Gastroesophageal sphincter (tissue), 3 donors: Measurements from ENCODE around the gene FGFR4.

Experiments
- EP300 ChIP-seq: sonication (generic); formaldehyde crosslinking; IDR thresholded peaks from one replicate; pipeline ENCODE4 v1.6.1; 2017; ENCODE audit warnings: antibody characterized with exemption, mild to moderate bottlenecking
- POLR2A ChIP-seq, 2 donors: fragments of 450-650 bp; IDR thresholded peaks; one replicate each; pipeline ENCODE4 v1.6.1; 2017; ENCODE audit warnings: antibody characterized with exemption in 2 of 2, mild to moderate bottlenecking in 2 of 2, moderate library complexity in 1 of 2
- POLR2AphosphoS5 ChIP-seq: sonication (generic); formaldehyde crosslinking; IDR thresholded peaks from one replicate; pipeline ENCODE4 v1.6.1; 2017; ENCODE audit warnings: antibody characterized with exemption
- TF ChIP-seq, protein P1 (sequence below), 4 experiments: fragments of 200-600 bp in 2 of 4; fragments of 450-650 bp in 2 of 4; sonication (generic) in 1 of 4; IDR thresholded peaks; one replicate each; pipeline ENCODE4 v1.5.1; 2017 to 2019; ENCODE audit warnings: antibody characterized with exemption in 4 of 4, mild to moderate bottlenecking in 2 of 4, moderate library complexity in 2 of 4

DNA sequence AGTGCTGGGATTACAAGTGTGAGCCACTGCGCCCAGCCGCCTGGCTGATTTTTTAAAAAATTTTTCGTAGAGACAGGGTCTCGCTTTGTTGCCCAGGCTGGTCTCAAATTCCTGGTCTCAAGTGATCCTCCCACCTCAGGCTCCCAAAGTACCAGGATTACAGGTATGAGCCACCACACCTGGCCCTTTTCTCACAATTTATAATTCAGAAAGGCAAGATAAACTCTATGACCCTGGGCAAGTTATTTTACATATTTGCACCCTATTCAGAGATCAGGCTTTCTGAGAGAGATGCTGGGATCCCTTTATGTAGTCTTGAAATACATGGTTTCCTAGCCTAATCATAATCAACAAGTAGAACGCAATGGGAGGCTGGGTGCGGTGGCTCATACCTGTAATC, 43.6 kb upstream of the FGFR4 start:
- TF ChIP-seq, protein P1, sequence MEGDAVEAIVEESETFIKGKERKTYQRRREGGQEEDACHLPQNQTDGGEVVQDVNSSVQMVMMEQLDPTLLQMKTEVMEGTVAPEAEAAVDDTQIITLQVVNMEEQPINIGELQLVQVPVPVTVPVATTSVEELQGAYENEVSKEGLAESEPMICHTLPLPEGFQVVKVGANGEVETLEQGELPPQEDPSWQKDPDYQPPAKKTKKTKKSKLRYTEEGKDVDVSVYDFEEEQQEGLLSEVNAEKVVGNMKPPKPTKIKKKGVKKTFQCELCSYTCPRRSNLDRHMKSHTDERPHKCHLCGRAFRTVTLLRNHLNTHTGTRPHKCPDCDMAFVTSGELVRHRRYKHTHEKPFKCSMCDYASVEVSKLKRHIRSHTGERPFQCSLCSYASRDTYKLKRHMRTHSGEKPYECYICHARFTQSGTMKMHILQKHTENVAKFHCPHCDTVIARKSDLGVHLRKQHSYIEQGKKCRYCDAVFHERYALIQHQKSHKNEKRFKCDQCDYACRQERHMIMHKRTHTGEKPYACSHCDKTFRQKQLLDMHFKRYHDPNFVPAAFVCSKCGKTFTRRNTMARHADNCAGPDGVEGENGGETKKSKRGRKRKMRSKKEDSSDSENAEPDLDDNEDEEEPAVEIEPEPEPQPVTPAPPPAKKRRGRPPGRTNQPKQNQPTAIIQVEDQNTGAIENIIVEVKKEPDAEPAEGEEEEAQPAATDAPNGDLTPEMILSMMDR (IDR thresholded peaks at IDR 0.05), result no peak
- no peak for TF ChIP-seq POLR2A (IDR thresholded peaks at IDR 0.05)
- TF ChIP-seq POLR2AphosphoS5, result no peak
- TF ChIP-seq EP300, result no peak
